SU-DHL-6 (cell line): ENCODE data around the gene TNFRSF12A.

Source experiments
- H2AFZ ChIP-seq: fragments of 200-600 bp; sonication (generic); 2 replicates; pipeline ENCODE4 v1.6.1; 2014; ENCODE audit warnings: low read depth, mild to moderate bottlenecking, moderate library complexity, mixed read lengths, antibody characterized with exemption, low read length; ENCODE audit not compliant: severe bottlenecking
- H3F3A ChIP-seq: fragments of 200-600 bp; shearing (Covaris generic); 2 replicates; pipeline ENCODE4 v1.6.0; 2016; ENCODE audit warnings: antibody characterized with exemption, mild to moderate bottlenecking; ENCODE audit not compliant: insufficient read depth
- H3K27ac ChIP-seq: fragments of 200-600 bp; sonication (generic); 2 replicates; pipeline ENCODE4 v1.5.1; 2016; ENCODE audit warnings: low read depth, mild to moderate bottlenecking, low read length, moderate library complexity, mixed read lengths
- H3K27me3 ChIP-seq: fragments of 200-600 bp; sonication (generic), shearing (Covaris generic); 2 replicates; pipeline ENCODE4 v1.6.0; 2014; ENCODE audit warnings: mild to moderate bottlenecking, low read length
- H3K36me3 ChIP-seq: fragments of 200-600 bp; sonication (generic); 2 replicates; pipeline ENCODE4 v1.6.1; 2014; ENCODE audit warnings: mild to moderate bottlenecking, low read length, mixed read lengths
- H3K4me2 ChIP-seq: fragments of 300-600, 200-600 bp; shearing (Covaris generic), sonication (generic); 2 replicates; pipeline ENCODE4 v1.6.0; 2014; ENCODE audit warnings: low read length, low read depth, mild to moderate bottlenecking; ENCODE audit not compliant: poor library complexity, severe bottlenecking
- H3K4me3 ChIP-seq: fragments of 200-600 bp; sonication (generic); 2 replicates; pipeline ENCODE4 v1.5.1; 2014; ENCODE audit warnings: antibody characterized with exemption, low read length, mild to moderate bottlenecking, mixed read lengths; ENCODE audit not compliant: insufficient read depth, poor library complexity, severe bottlenecking
- H3K79me2 ChIP-seq: fragments of 200-600 bp; sonication (generic); 2 replicates; pipeline ENCODE4 v1.6.1; 2014; ENCODE audit warnings: mild to moderate bottlenecking, low read length, moderate library complexity; ENCODE audit not compliant: insufficient read depth
- H3K9ac ChIP-seq: fragments of 200-600 bp; sonication (generic); 2 replicates; pipeline ENCODE4 v1.7.0; 2014; ENCODE audit warnings: mild to moderate bottlenecking, low read length
- H3K9me2 ChIP-seq: fragments of 200-600 bp; sonication (generic); replicated peaks from 2 replicates; pipeline ENCODE4 v1.6.1; 2014; ENCODE audit warnings: low read length; ENCODE audit not compliant: insufficient read depth
- H3K9me3 ChIP-seq: fragments of 200-600 bp; sonication (generic); 2 replicates; pipeline ENCODE4 v1.6.1; 2014; ENCODE audit warnings: low read length, mixed read lengths; ENCODE audit not compliant: insufficient read depth
- H4K20me1 ChIP-seq: fragments of 200-600 bp; sonication (generic); 2 replicates; pipeline ENCODE4 v1.6.1; 2014; ENCODE audit warnings: low read depth, mild to moderate bottlenecking, antibody characterized with exemption, low read length, moderate library complexity, mixed read lengths
- EZH2phosphoT487 ChIP-seq: fragments of 200-600 bp; sonication (generic), shearing (Covaris generic); conservative IDR thresholded peaks from 2 replicates; pipeline ENCODE4 v1.6.1; 2018; ENCODE audit warnings: mild to moderate bottlenecking, antibody characterized with exemption, low read length, moderate library complexity, mixed read lengths
- TF ChIP-seq, protein P1 (sequence below): fragments of 200-600 bp; sonication (generic); IDR thresholded peaks from one replicate; pipeline ENCODE4 v1.5.1; 2017; ENCODE audit warnings: antibody characterized with exemption, mild to moderate bottlenecking, low read length, moderate library complexity; ENCODE audit not compliant: insufficient read depth, poor library complexity, severe bottlenecking

Gene TNFRSF12A

DNA sequence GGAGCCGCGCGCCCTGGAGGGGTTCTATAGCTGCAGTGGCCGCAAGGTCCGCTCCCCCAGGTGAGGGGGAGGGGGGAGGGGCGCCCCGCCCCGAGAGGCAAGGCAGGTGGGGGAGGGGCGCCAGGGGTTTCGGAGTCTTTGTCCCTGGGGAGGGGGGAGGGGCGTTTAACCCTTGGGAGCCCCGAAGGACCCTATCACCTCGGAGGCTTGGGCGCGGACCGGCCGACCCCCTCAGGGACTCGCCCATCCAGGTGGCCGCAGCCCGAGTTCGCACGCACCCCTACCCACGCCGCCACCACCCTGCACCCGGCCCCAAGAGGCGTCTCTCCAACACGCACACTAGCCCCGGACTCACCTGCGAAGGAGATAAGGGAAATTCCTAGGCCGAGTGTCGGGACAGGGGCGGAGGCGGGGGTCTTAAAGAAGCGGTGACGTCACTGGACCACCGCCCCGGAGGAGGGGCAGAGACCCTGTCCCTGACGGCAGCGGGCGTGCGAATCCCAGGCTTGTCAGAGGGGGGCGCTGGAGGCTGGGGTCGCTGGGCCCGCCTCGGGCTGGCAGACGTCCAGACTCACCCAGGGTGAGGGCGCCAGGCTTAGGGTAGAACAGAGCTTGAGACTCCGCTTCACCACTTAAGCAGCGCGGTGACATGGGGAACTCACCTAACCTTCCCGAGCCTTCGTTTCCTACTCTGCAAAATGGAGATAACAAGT, 2.2 kb upstream of the TNFRSF12A start, which contains the start of gene CLDN6:
TSS of gene CLDN6 (minus strand) at position 390 of the 713 bp plus-strand sequence. CDS start 2,162 bp downstream, outside the sequence.
- H3K27me3 ChIP-seq: no peaks in the 10 kb centered on the region

DNA sequence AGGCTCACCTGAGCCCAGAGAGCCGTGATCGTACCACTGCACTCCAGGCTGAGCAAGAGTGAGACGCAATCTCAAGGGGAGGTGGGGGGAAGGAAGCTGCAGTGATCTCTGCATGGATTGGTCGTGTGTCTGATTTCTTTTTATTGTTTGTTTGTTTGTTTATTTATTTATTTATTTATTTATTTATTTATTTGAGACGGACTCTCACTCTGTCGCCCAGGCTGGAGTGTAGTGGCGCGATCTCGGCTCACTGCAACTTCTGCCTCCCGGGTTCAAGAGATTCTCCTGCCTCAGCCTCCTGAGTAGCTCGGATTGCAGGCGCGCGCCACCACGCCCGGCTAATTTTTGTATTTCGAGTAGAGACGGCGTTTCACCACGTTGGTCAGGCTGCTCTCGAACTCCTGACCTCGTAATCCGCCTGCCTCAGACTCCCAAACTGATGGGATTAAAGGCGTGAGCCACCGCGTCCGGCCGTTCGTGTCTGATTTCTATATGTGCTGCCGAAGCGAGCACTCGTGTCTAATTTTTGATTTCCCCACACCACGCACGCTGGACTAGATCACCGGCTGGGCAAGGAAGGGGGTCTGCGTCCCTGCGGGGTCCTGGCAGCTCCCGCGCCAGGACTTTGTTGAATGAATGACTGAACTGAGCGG, 448 bp upstream of the TNFRSF12A start:
- H3K9me2 ChIP-seq: no peaks in the 10 kb centered on the region
- H2AFZ ChIP-seq: no peak overlapping the region
- H3K27ac ChIP-seq: no peak overlapping the region
- H3K4me2 ChIP-seq: peak overlapping the region; percentile 97
- no peaks in the 10 kb centered on the region for H3K9me3 ChIP-seq
- H3K4me3 ChIP-seq: peak overlapping the region; percentile 65
- peak overlapping the region; percentile 68; the same call in 1 of the 2 replicates for H3K9ac ChIP-seq
- H3K79me2 ChIP-seq: no peaks in the 10 kb centered on the region
- H3F3A ChIP-seq: peaks cover 18% of the 10 kb centered on the region
- no peaks in the 10 kb centered on the region for H3K36me3 ChIP-seq
- no peaks in the 10 kb centered on the region for H4K20me1 ChIP-seq
- H3K27me3 ChIP-seq: no peaks in the 10 kb centered on the region
- TF ChIP-seq, protein P1, sequence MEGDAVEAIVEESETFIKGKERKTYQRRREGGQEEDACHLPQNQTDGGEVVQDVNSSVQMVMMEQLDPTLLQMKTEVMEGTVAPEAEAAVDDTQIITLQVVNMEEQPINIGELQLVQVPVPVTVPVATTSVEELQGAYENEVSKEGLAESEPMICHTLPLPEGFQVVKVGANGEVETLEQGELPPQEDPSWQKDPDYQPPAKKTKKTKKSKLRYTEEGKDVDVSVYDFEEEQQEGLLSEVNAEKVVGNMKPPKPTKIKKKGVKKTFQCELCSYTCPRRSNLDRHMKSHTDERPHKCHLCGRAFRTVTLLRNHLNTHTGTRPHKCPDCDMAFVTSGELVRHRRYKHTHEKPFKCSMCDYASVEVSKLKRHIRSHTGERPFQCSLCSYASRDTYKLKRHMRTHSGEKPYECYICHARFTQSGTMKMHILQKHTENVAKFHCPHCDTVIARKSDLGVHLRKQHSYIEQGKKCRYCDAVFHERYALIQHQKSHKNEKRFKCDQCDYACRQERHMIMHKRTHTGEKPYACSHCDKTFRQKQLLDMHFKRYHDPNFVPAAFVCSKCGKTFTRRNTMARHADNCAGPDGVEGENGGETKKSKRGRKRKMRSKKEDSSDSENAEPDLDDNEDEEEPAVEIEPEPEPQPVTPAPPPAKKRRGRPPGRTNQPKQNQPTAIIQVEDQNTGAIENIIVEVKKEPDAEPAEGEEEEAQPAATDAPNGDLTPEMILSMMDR: no peak
- TF ChIP-seq EZH2phosphoT487: no peak

More for the DNA sequence above, 2.2 kb upstream of the TNFRSF12A start, which contains the start of gene CLDN6:
- no peak within 1 kb of the TSS for H3K9ac ChIP-seq
- no peaks in the 10 kb centered on the region for H3K36me3 ChIP-seq
- H3K9me2 ChIP-seq: no peaks in the 10 kb centered on the region
- no peak for TF ChIP-seq EZH2phosphoT487
- TF ChIP-seq, protein P1: no peak
- H3F3A ChIP-seq: peaks cover 15% of the 10 kb centered on the region
- H3K9me3 ChIP-seq: no peaks in the 10 kb centered on the region
- H2AFZ ChIP-seq: no peak within 1 kb of the TSS
- no peak within 1 kb of the TSS for H3K4me3 ChIP-seq
- no peaks in the 10 kb centered on the region for H3K79me2 ChIP-seq
- H4K20me1 ChIP-seq: no peaks in the 10 kb centered on the region
- H3K4me2 ChIP-seq: no peak within 1 kb of the TSS
- no peak within 1 kb of the TSS for H3K27ac ChIP-seq

DNA sequence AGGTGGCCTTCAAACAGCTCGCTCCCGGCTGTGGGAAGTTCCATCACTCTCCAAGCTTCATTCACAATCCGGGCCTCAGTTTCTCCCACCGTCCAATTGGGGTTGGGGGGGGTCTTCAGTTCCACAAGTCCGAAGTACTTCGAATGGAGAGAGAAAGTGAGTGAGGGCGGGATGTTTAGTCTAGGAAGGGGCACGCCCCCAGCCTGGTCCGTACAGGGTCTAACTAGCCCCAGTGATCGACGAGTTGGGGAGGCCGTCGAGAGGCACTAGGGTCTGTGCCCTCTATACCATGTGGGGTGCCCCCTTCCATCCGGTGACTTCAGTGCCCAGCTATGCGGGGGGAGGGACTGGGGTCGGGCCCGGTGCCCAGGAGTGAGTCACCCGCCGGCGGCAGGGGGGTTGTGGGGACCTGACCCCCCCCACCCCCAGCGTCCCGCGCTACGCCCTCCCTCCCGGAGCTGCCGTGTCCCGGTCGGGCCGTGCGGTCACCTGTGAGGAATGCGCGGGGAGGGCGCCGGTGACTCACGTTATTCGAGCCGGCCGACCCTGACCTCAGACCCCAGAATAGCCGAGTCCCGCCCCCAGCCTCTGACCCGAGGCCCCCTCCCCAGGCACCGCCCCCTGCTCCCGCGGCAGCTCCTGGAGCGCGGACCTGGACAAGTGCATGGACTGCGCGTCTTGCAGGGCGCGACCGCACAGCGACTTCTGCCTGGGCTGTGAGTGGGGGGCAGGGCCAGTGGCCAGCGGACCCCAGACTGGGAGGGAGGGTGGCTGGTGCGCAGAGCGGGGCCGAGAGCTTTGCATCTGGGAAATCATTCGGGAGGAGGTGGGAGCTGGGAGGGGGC, 658 bp downstream of the TNFRSF12A start:
- H3K36me3 ChIP-seq: no peaks in the 10 kb centered on the region
- peak overlapping the region; percentile 97 for H3K4me2 ChIP-seq
- peak overlapping the region; percentile 65 for H3K4me3 ChIP-seq
- H3K9me3 ChIP-seq: no peaks in the 10 kb centered on the region
- H4K20me1 ChIP-seq: no peaks in the 10 kb centered on the region
- H3K79me2 ChIP-seq: no peaks in the 10 kb centered on the region
- H3F3A ChIP-seq: peaks cover 18% of the 10 kb centered on the region
- H3K27me3 ChIP-seq: no peaks in the 10 kb centered on the region
- no peaks in the 10 kb centered on the region for H3K9me2 ChIP-seq
- peak overlapping the region; percentile 68 for H3K9ac ChIP-seq
- H3K27ac ChIP-seq: peak overlapping the region; percentile 40
- no peak for TF ChIP-seq EZH2phosphoT487
- TF ChIP-seq, protein P1: no peak
- peak overlapping the region; percentile 21 for H2AFZ ChIP-seq
